GM12878 (cell line): ENCODE measurements around the gene RGS6. TPM values are rescaled to one million over a fixed set of nuclear protein-coding genes. Genes with fewer than 3 reads are reported as not detected.

Experiments
- ATAC-seq: fragments of 200-7000 bp; cut with Tn5 transposase; 3 replicates; pipeline ENCODE4 v1.9.1; 2020; ENCODE audit warnings: mild to moderate bottlenecking, moderate library complexity
- BruUV-seq: library from RNA; stranded (reverse); fragments of 400-500 nt; replicated peaks from 2 replicates; lab custom pipeline; 2021; lab: Mats Ljungman, UMichigan
- CTCF ChIA-PET: fragments of 300-600 bp; sonication (Branson Sonifier 250); formaldehyde crosslinking; extraction: SDS; loops from one replicate; lab custom pipeline; 2021; ENCODE audit warnings: inconsistent platforms; lab: Yijun Ruan, JAX
- POLR2A ChIA-PET: fragments of 350-600 bp; formaldehyde crosslinking; extraction: SDS; loops from one replicate; lab custom pipeline; 2021; ENCODE audit warnings: inconsistent platforms; lab: Charles Lee
- RAD21 ChIA-PET: fragments of 300-600 bp; sonication (Branson Sonifier 250); formaldehyde crosslinking; loops from one replicate; lab custom pipeline; 2023; ENCODE audit warnings: antibody characterized with exemption; ENCODE audit not compliant: unreplicated experiment; lab: Charles Lee
- SMC1A ChIA-PET: fragments of 300-600 bp; sonication (Branson Sonifier 250); formaldehyde crosslinking; loops from one replicate; lab custom pipeline; 2023; ENCODE audit not compliant: unreplicated experiment, uncharacterized antibody; lab: Charles Lee
- DNase-seq: peaks from one replicate; pipeline ENCODE4 v3.0.0-alpha.2; 2011; ENCODE audit warnings: low read depth, low spot score
- FAIRE-seq: peaks from 3 replicates; lab custom pipeline; 2011; peaks lifted over from hg19 to GRCh38; lab: Jason Lieb, UNC
- H2AFZ ChIP-seq: 2 replicates; pipeline ENCODE4 v1.6.0; 2011; ENCODE audit warnings: low read depth, low read length, control low read depth; ENCODE audit not compliant: control insufficient read depth
- H3K27ac ChIP-seq: 2 replicates; pipeline ENCODE4 v1.5.1; 2011; ENCODE audit warnings: control low read depth; ENCODE audit not compliant: control insufficient read depth, insufficient read depth
- H3K27me3 ChIP-seq, 2 experiments: replicated peaks in 1 of 2; 2 replicates each; pipeline versions ENCODE4 v1.6.0 to v1.6.1; 2011; ENCODE audit warnings: low read length in 1 of 2; ENCODE audit not compliant: control insufficient read depth in 2 of 2, insufficient read depth in 2 of 2
- H3K36me3 ChIP-seq, 2 experiments: 2 replicates each; pipeline ENCODE4 v1.5.1; 2011; ENCODE audit warnings: low read length in 1 of 2; ENCODE audit not compliant: control insufficient read depth in 2 of 2, insufficient read depth in 2 of 2
- H3K4me1 ChIP-seq: 2 replicates; pipeline ENCODE4 v1.6.1; 2011; ENCODE audit warnings: mild to moderate bottlenecking, low read length, moderate library complexity, mixed read lengths; ENCODE audit not compliant: control insufficient read depth, insufficient read depth
- H3K4me2 ChIP-seq: 2 replicates; pipeline ENCODE4 v1.6.0; 2011; ENCODE audit warnings: control low read depth; ENCODE audit not compliant: control insufficient read depth, insufficient read depth
- H3K4me3 ChIP-seq: fragments of 200-600 bp; sonication (generic); 2 replicates; pipeline ENCODE4 v1.5.1; 2016
- H3K79me2 ChIP-seq: 2 replicates; pipeline ENCODE4 v1.6.0; 2011; ENCODE audit warnings: low read length; ENCODE audit not compliant: control insufficient read depth, insufficient read depth
- H3K9ac ChIP-seq: 2 replicates; pipeline ENCODE4 v1.8.0; 2011; ENCODE audit warnings: low read length, control low read depth, mixed read lengths; ENCODE audit not compliant: control insufficient read depth, insufficient read depth
- H3K9me3 ChIP-seq: replicated peaks from 3 replicates; pipeline ENCODE4 v1.5.1; 2011; ENCODE audit warnings: mild to moderate bottlenecking, low read length; ENCODE audit not compliant: control insufficient read depth, insufficient read depth
- H4K20me1 ChIP-seq: 2 replicates; pipeline ENCODE4 v1.6.0; 2011; ENCODE audit not compliant: control insufficient read depth, insufficient read depth
- CEBPB ChIP-seq, 2 experiments: fragments of 150-350 bp in 1 of 2; IDR thresholded peaks; 2 replicates each; pipeline ENCODE4 v1.6.1; 2012 to 2014; ENCODE audit warnings: low read depth in 2 of 2, low read length in 2 of 2, borderline replicate concordance in 1 of 2, inconsistent platforms in 1 of 2
- ESRRA ChIP-seq: IDR thresholded peaks from 2 replicates; pipeline ENCODE4 v1.6.1; 2012; ENCODE audit warnings: mild to moderate bottlenecking, low read length, improper control_type of control experiment
- GABPA ChIP-seq: IDR thresholded peaks from 2 replicates; pipeline ENCODE4 v1.6.1; 2014; ENCODE audit warnings: antibody characterized with exemption, low read depth, mild to moderate bottlenecking, inconsistent platforms
- HCFC1 ChIP-seq: fragments of 150-350 bp; IDR thresholded peaks from 2 replicates; pipeline ENCODE4 v1.6.1; 2014; ENCODE audit warnings: low read length
- HDAC2 ChIP-seq: fragments of 200-600 bp; sonication (generic); IDR thresholded peaks from 2 replicates; pipeline ENCODE4 v1.6.1; 2017
- IKZF1 ChIP-seq: fragments of 450-650 bp; conservative IDR thresholded peaks from 2 replicates; pipeline ENCODE4 v1.6.1; 2017; ENCODE audit warnings: antibody characterized with exemption, mild to moderate bottlenecking
- IRF4 ChIP-seq: IDR thresholded peaks from 2 replicates; pipeline ENCODE4 v1.6.1; 2011; ENCODE audit warnings: low read depth, low read length
- NBN ChIP-seq: fragments of 450-650 bp; IDR thresholded peaks from 2 replicates; pipeline ENCODE4 v1.6.1; 2016
- PAX8 ChIP-seq: fragments of 450-650 bp; IDR thresholded peaks from 2 replicates; pipeline ENCODE4 v1.6.1; 2017; ENCODE audit warnings: mild to moderate bottlenecking, moderate library complexity
- PML ChIP-seq: IDR thresholded peaks from 2 replicates; pipeline ENCODE4 v1.6.1; 2012; ENCODE audit warnings: low read length, inconsistent platforms
- RAD51 ChIP-seq: fragments of 450-650 bp; IDR thresholded peaks from 2 replicates; pipeline ENCODE4 v1.6.1; 2016; ENCODE audit warnings: moderate library complexity, mild to moderate bottlenecking, inconsistent platforms
- SIN3A ChIP-seq: IDR thresholded peaks from 2 replicates; pipeline ENCODE4 v1.6.1; 2012; ENCODE audit warnings: low read depth, low read length, improper control_type of control experiment
- ZBED1 ChIP-seq: IDR thresholded peaks from 2 replicates; pipeline ENCODE4 v1.6.1; 2016; ENCODE audit warnings: borderline replicate concordance
- ZNF384 ChIP-seq: IDR thresholded peaks from 2 replicates; pipeline ENCODE4 v1.6.1; 2012; ENCODE audit warnings: low read depth, mild to moderate bottlenecking, low read length, improper control_type of control experiment, borderline replicate concordance
- WGBS: methylation state at CpG from one replicate; pipeline ENCODE4 v1.1.6; 2016; ENCODE audit warnings: low lambda C conversion rate; ENCODE audit not compliant: insufficient replicate concordance, insufficient coverage; ENCODE audit errors: missing lambda C conversion rate; 5-methylcytosine and 5-hydroxymethylcytosine counted together
- in situ Hi-C: fragments of 300-500 bp; cut with MboI; formaldehyde crosslinking; loops from 9 replicates; pipeline ENCODE4 v1.14.3; 2018; ENCODE audit warnings: mixed read lengths
- intact Hi-C: fragments of 100-400 bp; cut with micrococcal nuclease; formaldehyde crosslinking; loops from one replicate; pipeline ENCODE4 v1.14.2; 2022; ENCODE audit not compliant: unreplicated experiment
- polyA plus RNA-seq, 11 experiments: library from polyadenylated mRNA; depleted of rRNA in 4 of 11; unstranded in 6 of 11; stranded (reverse) in 5 of 11; fragments of >200 nt; fragmentation: Nextera tagmentation in 4 of 11; fragmentation: Illumina TruSeq in 1 of 11; extraction: Ambion mirVana in 4 of 11; extraction: Trizol in 1 of 11; gene quantifications; 1 replicate in 1 of 11; 2 replicates in 10 of 11; pipeline versions ENCODE4 v1.2.1 to v1.2.3, GENCODE V29; 2011 to 2016; ENCODE audit warnings: inconsistent platforms in 2 of 11, missing spikeins in 2 of 11, low read depth in 1 of 11
- total RNA-seq, 4 experiments: library from RNA; depleted of rRNA in 3 of 4; stranded (reverse); fragments of >200 nt in 3 of 4; fragmentation: Illumina TruSeq in 1 of 4; extraction: Trizol in 1 of 4; gene quantifications; 2 replicates each; pipeline versions ENCODE4 v1.2.1 to v1.2.3, GENCODE V29; 2013 to 2021
- TF ChIP-seq, protein P1 (sequence below): fragments of 150-350 bp; IDR thresholded peaks from 2 replicates; pipeline ENCODE4 v1.6.1; 2014; ENCODE audit warnings: mild to moderate bottlenecking, low read depth, low read length
- TF ChIP-seq, protein P2 (sequence below): fragments of 450-650 bp; IDR thresholded peaks from 2 replicates; pipeline ENCODE4 v1.6.1; 2017; ENCODE audit warnings: mild to moderate bottlenecking
- TF ChIP-seq, protein P3 (sequence below): fragments of 450-650 bp; IDR thresholded peaks from 2 replicates; pipeline ENCODE4 v1.6.1; 2014; ENCODE audit warnings: mild to moderate bottlenecking
- TF ChIP-seq, protein P4 (sequence below): fragments of 450-650 bp; IDR thresholded peaks from 2 replicates; pipeline ENCODE4 v1.6.1; 2017; ENCODE audit warnings: mild to moderate bottlenecking, low read depth, inconsistent platforms; ENCODE audit not compliant: poor library complexity, severe bottlenecking

Gene RGS6
- total and polyA plus RNA-seq, 10 of the 15 experiments (the other 5 are each of a cell fraction or from before 2014, with no cell fraction given): 3.9 to 18.1 (median 12.4) TPM

DNA sequence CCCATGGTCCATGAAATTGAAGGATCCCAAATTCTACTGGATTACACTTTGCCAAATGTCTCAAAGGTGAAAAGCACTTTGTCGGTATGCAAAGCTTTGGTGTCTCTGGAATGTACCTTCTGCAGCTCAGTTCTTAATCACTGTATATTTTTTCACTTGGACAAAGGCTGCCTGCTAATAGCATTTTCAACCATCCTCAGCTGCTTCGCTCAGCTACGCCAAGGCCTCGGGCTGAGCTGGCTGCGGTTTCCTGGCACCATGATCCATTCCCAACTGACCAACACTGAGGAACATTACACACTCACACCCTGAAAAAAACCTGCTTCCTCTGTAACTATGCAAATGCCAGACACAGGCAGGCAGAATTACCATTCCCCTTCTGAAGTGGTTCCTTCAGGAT, 626.5 kb downstream of the RGS6 start:
- no peak for ATAC-seq
- RAD21 ChIA-PET: interaction anchor here (1.5 to 1.6 kb wide), 2 partner anchors 16 to 43 kb away, joined by 3 to 4 read pairs; no protein-coding TSS in a partner anchor
- CTCF ChIA-PET: interaction anchor here (1.3 kb wide), 1 partner anchor 45 kb away, joined by 4 read pairs; no protein-coding TSS in a partner anchor
- TF ChIP-seq ESRRA: no peak
- TF ChIP-seq NBN: no peak
- no peak for TF ChIP-seq PAX8
- TF ChIP-seq, protein P1, sequence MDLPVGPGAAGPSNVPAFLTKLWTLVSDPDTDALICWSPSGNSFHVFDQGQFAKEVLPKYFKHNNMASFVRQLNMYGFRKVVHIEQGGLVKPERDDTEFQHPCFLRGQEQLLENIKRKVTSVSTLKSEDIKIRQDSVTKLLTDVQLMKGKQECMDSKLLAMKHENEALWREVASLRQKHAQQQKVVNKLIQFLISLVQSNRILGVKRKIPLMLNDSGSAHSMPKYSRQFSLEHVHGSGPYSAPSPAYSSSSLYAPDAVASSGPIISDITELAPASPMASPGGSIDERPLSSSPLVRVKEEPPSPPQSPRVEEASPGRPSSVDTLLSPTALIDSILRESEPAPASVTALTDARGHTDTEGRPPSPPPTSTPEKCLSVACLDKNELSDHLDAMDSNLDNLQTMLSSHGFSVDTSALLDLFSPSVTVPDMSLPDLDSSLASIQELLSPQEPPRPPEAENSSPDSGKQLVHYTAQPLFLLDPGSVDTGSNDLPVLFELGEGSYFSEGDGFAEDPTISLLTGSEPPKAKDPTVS: no peak
- no peak for TF ChIP-seq ZBED1
- TF ChIP-seq GABPA: no peak
- no peak for TF ChIP-seq SIN3A
- no peak for TF ChIP-seq IRF4
- TF ChIP-seq ZNF384: no peak
- TF ChIP-seq PML: no peak
- TF ChIP-seq IKZF1: no peak
- TF ChIP-seq HCFC1: no peak
- TF ChIP-seq, protein P2, sequence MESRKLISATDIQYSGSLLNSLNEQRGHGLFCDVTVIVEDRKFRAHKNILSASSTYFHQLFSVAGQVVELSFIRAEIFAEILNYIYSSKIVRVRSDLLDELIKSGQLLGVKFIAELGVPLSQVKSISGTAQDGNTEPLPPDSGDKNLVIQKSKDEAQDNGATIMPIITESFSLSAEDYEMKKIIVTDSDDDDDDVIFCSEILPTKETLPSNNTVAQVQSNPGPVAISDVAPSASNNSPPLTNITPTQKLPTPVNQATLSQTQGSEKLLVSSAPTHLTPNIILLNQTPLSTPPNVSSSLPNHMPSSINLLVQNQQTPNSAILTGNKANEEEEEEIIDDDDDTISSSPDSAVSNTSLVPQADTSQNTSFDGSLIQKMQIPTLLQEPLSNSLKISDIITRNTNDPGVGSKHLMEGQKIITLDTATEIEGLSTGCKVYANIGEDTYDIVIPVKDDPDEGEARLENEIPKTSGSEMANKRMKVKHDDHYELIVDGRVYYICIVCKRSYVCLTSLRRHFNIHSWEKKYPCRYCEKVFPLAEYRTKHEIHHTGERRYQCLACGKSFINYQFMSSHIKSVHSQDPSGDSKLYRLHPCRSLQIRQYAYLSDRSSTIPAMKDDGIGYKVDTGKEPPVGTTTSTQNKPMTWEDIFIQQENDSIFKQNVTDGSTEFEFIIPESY: no peak
- TF ChIP-seq HDAC2: no peak
- TF ChIP-seq, protein P3, sequence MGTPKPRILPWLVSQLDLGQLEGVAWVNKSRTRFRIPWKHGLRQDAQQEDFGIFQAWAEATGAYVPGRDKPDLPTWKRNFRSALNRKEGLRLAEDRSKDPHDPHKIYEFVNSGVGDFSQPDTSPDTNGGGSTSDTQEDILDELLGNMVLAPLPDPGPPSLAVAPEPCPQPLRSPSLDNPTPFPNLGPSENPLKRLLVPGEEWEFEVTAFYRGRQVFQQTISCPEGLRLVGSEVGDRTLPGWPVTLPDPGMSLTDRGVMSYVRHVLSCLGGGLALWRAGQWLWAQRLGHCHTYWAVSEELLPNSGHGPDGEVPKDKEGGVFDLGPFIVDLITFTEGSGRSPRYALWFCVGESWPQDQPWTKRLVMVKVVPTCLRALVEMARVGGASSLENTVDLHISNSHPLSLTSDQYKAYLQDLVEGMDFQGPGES: no peak
- TF ChIP-seq CEBPB (IDR thresholded peaks at IDR 0.05; ENCODE audit: borderline replicate concordance in 1 of 2, low read depth in 2 of 2, low read length in 2 of 2): no peak
- no peak for TF ChIP-seq RAD51
- TF ChIP-seq, protein P4, sequence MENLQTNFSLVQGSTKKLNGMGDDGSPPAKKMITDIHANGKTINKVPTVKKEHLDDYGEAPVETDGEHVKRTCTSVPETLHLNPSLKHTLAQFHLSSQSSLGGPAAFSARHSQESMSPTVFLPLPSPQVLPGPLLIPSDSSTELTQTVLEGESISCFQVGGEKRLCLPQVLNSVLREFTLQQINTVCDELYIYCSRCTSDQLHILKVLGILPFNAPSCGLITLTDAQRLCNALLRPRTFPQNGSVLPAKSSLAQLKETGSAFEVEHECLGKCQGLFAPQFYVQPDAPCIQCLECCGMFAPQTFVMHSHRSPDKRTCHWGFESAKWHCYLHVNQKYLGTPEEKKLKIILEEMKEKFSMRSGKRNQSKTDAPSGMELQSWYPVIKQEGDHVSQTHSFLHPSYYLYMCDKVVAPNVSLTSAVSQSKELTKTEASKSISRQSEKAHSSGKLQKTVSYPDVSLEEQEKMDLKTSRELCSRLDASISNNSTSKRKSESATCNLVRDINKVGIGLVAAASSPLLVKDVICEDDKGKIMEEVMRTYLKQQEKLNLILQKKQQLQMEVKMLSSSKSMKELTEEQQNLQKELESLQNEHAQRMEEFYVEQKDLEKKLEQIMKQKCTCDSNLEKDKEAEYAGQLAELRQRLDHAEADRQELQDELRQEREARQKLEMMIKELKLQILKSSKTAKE: no peak

More for the DNA sequence above, 626.5 kb downstream of the RGS6 start:
- Histone ChIP-seq H4K20me1 (no peaks in the 10 kb centered on the region), H3K9me3 (no peaks in the 10 kb centered on the region), H3K79me2 (no peaks in the 10 kb centered on the region), H3K4me3 (no peak overlapping the region), H2AFZ (no peak overlapping the region), H3K27ac (no peak overlapping the region), H3K36me3 (no peaks in the 10 kb centered on the region), H3K4me2 (no peak overlapping the region), H3K27me3 (no peaks in the 10 kb centered on the region), H3K9ac (no peak overlapping the region), H3K4me1 (no peaks in the 10 kb centered on the region)
- POLR2A ChIA-PET: interaction anchor here (1.3 kb wide), 1 partner anchor 345 kb away, joined by 3 read pairs; no protein-coding TSS in a partner anchor
- WGBS: 73% methylated on average over 5 of the region's 5 CpGs
- SMC1A ChIA-PET: interaction anchor here (0.7 to 1.6 kb wide), 7 partner anchors 10 to 35 kb away, joined by 3 to 6 read pairs (median 4); no protein-coding TSS in a partner anchor
- no peak for FAIRE-seq
- no peak for DNase-seq
- in situ Hi-C loops (no loop called here), intact Hi-C loops (no loop called here)
- no TSS peak for BruUV-seq
